ENCODE data around the gene ATRAID.

The ATRAID gene

GRCh38 chr2:27255187-27255586, 43.3 kb downstream of the ATRAID start:
- no peak for DNase-seq

GRCh38 chr2:27255660-27256059, 43.8 kb downstream of the ATRAID start:
- DNase-seq: no peak

- DNase-seq: no peak
Observed at GRCh38 chr2:27256855-27257454, 45.1 kb downstream of the ATRAID start.

GRCh38 chr2:27258051-27258450, 46.2 kb downstream of the ATRAID start:
- no peak for DNase-seq

- no peak for DNase-seq
Observed at GRCh38 chr2:27261241-27261925, 49.5 kb downstream of the ATRAID start.

GRCh38 chr2:27261926-27262298, 50.1 kb downstream of the ATRAID start:
- no peak for DNase-seq

GRCh38 chr2:27262379-27263286, 50.8 kb downstream of the ATRAID start, which contains the start of gene SLC30A3:
Gene SLC30A3, minus strand, starts transcription at chr2:27263047. Its CDS starts 141 bp downstream, at chr2:27262906.
- DNase-seq: peak; percentile 53

- DNase-seq: no peak
Observed at GRCh38 chr2:27263287-27264252, 51.7 kb downstream of the ATRAID start.

GRCh38 chr2:27264253-27264752, 52.5 kb downstream of the ATRAID start:
- DNase-seq: no peak

- peak; percentile 50 for DNase-seq
Observed at GRCh38 chr2:27264753-27265535, 53.1 kb downstream of the ATRAID start.

- DNase-seq: no peak
Observed at GRCh38 chr2:27265536-27265870, 53.7 kb downstream of the ATRAID start.

Measured in activated CD4-positive, alpha-beta T cell treated with anti-CD3 and anti-CD28 coated beads for 1 hour (primary cell).